Activated T-helper 1 cell treated with Interleukin-2 at 50 U/mL for 16 hours (primary cell): Measurements from ENCODE around the gene PTPRD.

Experiments
- DNase-seq: peaks from one replicate; pipeline ENCODE4 v3.0.0-alpha.2; 2020; ENCODE audit warnings: low read depth

PTPRD gene

DNA sequence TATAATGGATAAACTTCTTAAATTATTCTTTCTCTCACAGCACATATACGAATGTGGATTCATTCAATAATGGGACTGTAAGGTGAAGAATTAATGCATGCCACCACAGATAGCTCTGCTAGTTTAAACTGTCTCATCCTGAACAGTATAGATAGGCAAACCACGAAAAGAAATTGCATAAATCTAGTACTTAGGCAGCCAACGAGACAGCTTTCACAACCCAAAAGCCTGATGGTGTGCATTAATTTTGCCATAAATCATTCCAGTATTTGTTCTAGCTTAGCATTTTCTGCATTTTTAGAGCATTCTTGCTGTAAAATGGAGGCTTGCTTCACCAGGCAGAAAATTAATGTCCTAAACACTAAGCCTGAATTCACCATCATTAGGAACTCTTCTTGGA lies 1979.0 kb downstream of the PTPRD start:
- no peak for DNase-seq

DNA sequence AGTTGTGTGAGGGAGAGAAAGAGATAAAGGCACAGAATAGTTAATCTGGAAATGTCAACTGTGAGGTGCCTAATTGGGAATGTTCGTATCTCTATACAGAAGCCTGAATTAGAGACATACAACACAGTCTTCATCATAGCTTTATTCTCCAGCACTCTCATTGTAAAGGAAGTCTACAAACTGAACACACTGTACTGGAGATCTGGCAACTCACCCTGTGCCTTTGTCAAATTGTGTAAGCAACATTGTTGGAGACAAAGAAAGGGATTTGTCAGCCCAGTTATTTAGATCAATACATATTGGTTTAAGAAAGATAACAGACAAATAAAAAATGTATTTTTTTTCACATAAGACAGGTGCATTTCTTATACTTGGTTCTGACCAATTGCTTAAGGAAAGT lies 1980.3 kb downstream of the PTPRD start:
- DNase-seq, result no peak

DNA sequence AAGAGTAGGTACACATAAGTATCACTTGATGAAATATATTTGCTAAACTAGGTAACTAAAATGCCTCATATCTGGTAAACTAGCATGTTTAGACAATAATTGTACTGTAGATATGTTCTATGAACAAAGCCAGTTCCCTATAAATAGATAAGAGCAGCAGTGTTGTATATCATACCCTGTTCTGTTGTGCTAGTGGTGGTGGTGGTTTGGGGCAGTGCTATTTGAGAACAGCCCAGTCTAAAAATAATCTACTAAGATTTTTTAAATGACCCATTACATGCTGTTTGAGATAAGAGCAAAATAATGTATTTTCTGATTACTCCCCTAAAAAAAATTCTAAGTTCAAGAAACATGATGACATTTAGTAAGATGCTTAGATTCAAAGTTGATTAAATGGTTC lies 1984.0 kb downstream of the PTPRD start:
- DNase-seq, result no peak

DNA sequence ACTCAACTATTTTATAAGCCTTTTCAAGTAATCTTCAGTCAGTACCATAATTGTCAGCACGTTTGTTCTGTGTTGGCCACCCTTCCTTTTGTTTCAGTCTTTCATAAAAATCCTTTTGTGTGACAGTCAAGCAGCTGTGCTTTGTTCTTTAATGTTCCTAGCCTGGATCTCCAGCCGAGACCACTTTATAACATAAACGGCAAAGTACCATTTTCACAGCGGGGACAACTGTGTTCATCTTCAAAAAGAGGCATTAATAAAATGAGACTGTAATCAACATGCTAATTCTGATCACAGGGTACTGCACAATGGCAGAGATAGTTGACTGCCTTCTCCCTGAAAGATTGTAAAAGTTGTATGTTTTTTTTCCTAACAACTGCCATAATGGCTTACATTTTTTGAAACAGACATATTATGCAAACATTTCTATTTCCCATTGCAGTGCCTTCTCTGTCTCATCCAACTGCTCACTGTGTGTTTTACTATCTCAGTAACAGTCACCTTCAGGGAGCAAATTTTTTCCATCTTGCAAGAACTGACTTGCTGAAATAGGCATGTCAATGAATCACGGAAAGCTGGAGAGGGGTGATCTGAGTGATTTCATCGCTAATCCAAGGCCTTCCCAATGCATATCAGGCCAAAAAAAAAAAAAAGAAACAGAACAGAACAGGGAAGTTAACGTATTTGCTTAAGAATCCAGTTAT lies 1984.7 kb downstream of the PTPRD start:
- no peak for DNase-seq

DNA sequence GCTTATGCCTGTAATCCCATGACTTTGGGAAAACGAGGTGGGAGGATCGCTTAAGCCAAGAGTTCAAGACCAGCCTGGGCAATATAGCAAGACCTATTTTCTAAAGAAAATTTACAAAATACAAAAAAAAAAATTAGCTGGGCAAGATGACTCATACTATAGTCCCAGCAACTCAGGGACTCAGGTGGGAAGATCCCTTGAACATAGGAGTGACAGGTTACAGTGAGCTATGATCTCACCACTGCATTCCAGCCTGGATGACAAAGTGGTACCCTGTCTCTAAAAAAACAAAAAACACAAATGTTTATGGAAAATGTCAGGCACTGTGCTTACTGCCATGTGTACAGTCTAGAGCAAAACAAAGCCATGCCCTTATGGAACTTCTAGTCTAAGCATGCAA lies 1989.9 kb downstream of the PTPRD start:
- DNase-seq, result no peak

DNA sequence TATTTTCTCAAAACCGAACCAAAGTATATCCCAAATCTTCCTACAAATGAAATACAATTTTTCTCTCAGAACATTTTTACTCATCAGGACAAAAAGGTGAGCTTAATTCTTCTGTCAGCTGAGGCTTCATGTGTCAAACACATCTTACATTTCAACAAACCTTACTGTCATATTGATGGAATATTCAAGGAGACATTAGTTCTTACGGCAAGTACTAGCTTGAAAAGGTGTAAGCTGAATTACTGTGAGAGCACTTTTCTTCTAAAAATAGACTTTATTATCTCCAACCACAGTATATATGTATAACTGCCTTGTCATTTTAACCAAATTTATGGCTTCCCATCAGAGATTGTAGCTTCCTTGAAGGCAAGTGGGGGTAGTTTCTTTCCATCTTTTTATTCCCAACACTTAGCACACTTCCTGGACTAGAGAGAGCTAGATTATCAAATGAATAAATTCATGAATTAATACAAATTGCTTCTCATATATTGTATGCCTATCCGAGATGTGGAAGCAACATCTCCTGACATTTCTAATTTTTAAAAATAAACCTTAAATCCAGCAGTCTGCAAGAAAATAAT lies 1990.5 kb downstream of the PTPRD start:
- DNase-seq, result no peak

DNA sequence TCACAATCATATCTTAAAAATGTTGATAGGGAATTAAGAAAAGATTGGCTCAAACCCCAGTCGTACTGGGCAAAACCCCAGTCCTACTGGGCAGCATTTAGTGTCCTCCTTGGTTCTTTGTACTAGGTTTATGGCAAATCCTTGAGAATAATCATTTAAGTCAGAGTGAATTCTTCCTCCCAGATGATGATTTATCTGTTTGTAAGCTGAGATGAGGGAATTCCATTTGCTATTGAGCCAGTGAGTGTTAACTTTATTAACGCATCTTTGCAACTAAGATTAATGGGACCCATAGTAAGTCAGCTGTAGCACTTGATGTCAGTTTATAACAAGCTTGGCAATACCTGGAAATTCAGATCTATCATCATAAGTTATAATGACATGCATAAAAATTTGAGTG lies 1991.4 kb downstream of the PTPRD start:
- no peak for DNase-seq

DNA sequence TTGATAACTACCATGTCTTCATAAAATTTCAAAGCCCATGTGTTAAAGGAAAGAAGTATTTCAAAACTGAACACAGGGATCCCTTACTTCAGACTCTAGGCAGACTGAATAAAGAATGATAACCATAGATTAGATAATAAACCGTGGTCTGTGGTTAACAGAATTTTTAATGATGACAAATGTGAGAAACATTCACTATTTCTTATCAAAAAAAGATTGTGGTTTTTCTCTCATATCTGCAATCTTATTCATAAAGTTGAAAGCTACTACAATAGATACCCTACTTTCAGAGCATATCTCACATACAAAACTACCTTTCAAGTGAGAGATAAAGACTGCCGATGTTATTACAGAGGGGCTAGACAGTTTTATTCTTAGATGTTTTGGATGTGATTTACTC lies 1996.4 kb downstream of the PTPRD start:
- DNase-seq, result no peak

DNA sequence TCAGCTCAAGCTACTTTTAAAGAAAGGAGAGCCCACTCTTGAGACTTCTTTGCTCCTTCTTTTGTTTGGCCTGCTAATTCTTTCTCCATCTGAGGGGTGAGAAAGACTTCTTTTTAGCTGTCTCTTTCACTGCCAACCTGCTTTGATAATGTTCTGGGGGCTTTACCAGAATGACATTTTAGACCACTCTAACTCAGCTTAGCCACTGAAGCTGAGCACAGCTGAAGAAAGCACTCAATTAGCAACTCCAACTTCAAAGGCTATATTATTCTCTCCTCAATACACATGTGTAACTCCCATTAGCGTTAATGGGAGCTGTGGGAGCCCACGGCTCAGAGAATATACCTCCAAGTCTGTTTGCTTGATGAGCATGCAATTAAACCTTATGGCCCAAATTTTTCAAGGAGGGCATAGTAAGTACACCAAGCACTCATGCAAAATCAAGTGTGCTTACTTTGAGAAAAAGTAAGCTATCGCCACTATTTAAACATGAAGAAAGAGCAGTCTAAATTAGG lies 1997.8 kb downstream of the PTPRD start:
- no peak for DNase-seq

DNA sequence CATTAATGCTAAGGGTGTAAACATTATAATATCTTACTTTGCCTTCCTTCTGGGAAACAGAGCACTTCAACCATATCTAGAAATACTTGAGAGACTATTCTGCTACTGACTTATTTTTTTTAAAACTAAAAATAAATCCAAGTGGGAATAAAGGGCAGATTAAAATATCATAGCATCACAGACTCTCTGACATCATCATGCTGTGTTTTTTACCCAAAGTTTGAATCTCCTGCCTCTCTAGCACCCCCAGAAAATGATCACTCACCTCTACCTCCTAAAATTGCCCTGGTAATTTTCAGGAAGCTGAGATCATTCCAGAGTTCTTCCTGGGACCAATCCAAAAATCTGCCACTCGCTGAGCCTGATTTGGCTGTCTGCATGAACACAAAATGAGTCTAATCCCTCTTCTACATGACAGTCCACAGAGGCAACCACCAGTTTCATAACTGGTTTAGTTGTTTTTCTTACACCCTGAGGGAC lies 1999.4 kb downstream of the PTPRD start:
- DNase-seq, result no peak

DNA sequence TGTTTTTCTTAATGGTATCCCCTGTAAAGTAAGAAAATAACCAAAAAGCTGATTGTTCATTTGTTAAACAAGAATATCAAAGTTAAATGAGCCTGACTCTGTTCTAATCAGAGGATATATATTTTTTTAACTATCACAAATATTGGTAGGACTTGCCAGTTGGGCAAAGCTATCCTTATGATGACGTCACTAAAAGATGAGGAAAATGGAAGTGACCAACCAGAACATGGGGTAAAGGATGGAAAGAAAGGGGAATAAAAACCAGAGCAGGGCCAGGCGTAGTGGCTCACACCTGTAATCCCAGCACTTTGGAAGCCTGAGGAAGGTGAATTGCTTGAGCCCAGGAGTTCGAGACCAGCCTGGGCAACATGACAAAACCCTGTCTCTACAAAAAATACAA lies 2001.6 kb downstream of the PTPRD start:
- no peak for DNase-seq

DNA sequence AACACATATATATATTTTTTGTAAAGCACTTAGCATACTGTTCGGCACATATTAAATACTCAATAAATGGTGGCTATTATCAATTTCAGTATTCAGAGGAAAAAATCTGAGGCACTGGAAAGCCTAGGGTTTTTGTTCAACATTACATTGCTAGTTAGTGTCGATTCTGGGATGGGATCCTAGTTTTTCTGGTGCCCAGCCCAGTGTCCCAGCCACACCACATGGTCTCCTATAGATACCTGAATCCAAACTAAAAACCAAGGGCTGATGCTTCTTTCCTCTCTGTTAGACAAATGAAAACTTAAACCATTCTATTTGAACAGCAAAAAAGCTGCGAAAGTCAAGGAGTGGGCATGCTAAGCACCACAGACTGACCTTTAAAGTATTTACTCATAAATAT lies 2002.5 kb downstream of the PTPRD start:
- no peak for DNase-seq

DNA sequence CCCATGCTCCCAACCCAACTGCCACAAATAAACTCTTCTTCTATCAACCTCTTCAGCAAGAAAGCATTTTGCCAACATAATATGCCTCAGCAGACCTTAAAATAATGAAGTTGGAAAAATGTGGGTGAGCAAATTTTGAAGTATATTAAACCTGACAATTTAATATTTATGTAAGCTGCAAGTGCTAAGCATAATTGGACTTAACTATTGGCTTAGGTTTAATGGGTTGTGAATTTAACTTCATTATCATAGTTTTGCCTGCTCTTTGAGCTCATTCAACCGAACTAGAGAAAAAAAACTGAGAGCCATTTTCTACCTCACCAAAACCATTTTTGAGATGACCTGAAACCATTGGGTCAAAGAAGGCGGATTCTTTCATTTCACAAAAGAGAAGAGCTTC lies 2007.7 kb downstream of the PTPRD start:
- no peak for DNase-seq

DNA sequence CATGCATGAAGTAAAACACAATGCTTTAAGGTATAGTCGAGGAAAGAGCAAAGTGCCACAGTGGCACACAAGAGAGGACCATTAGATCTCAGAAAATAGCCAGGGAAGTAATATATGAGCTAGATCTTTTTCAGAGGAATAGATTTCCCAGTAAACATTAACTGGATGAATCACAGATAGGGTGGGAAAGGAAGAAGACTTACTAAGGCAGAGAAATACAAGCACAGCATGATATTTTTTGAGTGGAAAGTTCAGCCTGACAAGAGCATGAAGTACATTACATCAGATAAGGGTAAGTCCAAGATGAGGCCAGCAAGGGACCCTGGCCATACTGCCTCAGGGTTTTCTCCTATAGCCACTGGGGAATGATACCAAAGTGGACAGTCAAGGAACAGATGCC lies 2008.6 kb downstream of the PTPRD start:
- no peak for DNase-seq

DNA sequence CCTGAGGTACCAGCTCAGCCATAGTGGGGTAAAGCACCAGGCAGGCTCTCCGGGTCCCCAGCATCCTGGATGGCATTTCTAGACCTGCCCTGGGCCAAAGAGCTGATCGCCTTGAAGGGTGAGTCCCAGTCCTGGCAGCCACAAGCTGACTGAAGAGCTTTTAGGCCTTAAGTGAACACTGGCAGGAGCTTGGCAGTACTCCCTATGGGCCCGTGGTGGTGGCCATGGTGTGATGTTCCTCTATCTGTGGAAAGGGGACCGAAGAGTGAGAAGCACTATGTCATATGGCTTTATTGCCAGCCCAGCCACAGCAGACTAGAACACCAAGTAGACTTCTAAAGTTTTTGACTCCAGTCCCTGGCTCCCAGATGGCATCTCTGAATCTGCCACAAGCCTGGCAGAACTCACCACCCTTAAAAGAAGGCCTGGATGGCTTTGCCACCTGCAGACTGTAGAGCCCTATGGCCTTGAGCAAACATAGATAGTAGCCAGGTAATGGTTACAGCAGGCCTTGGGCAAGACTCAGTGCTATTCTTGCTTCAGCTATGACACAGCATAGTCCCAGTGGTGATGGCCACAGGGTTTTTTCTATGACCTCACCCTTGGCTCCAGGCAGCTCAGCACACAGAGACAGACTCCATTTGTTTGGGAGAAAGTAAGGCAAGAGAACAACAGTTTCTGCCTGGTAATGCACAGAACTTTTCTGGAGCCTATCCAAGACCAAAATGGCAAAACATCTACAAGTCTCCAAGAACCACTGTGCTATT lies 2011.7 kb downstream of the PTPRD start:
- no peak for DNase-seq

DNA sequence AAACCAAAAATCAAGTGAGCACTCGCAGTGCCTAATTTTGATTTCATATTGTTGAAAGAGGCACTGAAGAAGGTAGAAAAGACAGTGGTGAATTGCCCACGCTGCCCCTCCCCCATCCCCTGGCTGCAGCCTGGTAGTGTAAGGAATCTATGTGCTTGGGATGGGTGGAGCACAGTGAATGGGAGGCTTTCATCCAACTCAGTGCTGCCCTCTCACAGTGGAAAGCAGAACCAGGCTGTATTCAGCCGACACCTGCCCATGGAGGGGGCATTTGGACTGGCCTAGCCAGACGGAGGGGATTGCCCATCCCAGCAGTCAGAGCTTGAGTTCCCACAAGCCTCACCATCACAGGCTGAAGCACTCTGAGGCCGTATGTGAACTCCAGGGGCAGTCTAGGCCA lies 2012.9 kb downstream of the PTPRD start:
- no peak for DNase-seq

DNA sequence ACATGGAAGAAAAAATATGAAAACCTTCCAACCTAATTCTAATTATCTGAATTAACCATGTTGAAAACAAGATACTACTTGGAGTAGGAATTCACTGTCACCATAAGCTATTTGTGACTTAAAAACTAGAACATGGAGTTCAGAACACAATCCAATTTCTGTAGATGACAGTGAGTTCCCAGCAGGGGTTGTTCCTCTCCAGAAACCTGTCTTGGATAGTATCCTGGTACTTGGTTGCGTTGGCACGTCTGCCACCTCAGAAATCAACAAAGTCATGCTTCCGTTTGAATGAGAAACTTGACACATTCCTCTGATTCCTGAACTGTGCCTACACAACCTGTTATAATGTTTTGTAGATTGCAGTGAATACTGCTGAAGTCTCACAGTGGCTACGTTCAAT lies 2023.3 kb downstream of the PTPRD start:
- DNase-seq, result no peak

DNA sequence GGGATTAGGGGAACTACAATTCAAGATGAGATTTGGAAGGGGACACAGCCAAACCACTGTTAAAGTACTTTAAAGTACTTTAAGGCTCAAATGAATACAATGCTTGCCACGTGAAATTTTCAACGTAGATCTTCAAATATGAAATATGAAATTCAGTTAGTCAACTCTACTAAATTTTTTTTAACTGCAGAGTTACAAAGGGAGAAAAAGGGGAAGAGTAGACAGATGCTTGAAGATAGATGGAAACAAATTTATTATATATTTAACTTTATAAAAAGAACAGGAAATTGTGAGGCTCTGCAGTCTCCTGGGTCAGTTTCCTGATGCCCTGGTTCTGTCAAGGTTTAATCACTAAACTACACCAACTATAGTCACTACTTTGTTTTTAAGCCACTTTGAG lies 2027.8 kb downstream of the PTPRD start:
- no peak for DNase-seq

DNA sequence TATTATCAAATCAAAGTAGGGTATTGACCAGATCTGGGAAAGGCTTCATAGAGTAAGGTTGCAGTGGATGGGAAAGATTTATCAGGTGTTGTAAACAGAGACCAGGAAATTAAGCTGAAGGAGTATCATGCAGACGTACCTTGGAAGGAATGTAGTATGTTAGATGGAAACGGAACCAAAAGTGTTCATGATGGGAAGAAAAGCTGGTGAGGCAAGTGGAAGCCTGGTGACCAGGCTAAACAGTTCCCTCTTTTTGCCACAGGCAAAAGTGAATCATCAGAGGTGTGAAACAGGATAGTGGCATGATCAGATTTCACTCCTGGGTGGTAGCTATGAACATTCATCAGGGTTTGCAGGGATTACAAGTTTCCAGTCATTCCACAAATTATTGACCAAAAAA lies 2033.1 kb downstream of the PTPRD start:
- no peak for DNase-seq

DNA sequence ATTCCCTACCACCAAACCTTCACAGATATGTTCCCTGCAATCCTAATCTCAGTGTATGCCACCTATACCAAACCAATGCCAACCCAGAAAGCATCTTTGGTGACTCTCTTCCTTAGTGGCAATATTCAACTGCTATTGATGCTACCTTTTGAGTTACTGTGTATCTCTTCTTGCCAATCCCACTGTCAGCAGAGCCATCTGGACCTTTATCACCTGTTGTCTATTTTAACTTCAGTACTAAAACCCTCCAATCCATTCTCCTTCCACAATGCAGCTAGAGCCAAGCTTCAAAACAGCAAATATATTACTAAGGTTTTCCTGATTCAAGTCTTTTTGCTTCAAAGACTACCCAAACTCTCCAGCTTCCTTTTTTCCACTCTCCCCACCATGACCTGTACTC lies 2036.1 kb downstream of the PTPRD start:
- no peak for DNase-seq

DNA sequence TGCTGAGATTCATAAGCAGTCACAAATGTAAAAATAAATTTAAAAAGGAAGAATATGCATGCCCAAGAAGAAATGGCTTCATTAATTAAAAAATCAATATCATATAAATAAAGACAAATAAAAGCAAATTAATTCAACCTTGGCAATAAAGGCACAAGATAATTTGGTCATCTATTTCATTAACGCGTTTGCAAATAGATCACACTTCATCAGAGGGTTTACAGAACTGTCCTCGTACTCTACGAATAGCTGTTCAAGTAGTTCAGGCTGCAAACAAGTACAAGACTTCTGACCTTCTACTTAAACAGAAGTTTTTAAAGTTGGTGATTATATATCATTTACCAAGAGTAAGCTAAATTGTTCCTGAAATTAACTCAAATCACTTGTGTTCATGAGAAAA lies 2038.0 kb downstream of the PTPRD start:
- no peak for DNase-seq

DNA sequence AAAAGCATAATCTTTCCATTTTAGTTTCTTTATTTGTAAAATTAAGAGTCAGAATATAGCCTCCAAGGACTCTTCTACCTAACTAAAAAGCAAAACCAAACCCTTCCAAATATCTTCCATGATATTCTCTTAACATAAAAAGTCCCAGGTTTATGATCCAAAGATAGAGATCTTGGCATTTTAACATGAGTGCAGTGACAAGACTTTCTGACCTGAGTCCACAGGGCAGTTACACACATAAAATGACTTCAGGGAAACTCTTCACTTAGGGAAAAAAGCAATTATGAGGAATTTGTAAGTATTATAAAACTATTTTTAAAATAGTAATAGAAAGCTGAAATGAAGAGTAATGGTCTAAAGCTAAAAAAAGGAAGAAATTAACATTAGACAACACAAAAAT lies 2040.6 kb downstream of the PTPRD start:
- DNase-seq, result no peak

DNA sequence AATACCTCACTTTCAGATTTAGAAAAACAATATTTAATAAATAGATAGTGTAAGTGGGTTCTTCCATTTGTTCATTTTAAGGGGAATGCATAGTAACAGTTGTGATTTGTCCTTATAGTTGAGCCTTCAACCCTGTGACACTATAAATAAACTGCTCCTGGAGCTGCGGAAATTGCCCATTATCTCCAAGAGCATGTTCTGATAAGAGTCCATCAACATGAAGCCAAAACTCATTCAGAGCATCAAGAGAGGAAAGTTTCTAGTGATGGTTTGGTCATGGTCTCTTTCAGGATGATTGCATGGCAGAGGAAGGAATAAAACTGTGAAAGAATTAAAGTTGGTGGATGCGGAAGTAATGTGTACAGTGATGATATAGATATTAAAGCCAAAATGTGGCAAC lies 2041.2 kb downstream of the PTPRD start:
- DNase-seq, result no peak
